Renal pelvis (tissue), 12 donors: ENCODE measurements around the gene ZNF160. TPM values are rescaled to one million over a fixed set of nuclear protein-coding genes. Genes with fewer than 3 reads are reported as not detected.
A peak's percentile ranks its signal among the peaks of the same experiment; 100 is the strongest.
"Not testable (repeated sequence)": the region's sequence is repeated elsewhere in the genome, so short reads cannot be mapped to it uniquely, and the experiment has no call there.

Experiments used
- DNase-seq: peaks from one replicate; pipeline ENCODE4 v3.0.0-alpha.2; 2013
- long read RNA-seq, 16 experiments: transcript quantifications; one replicate each; lab custom pipeline, GENCODE V29; 2026
- polyA plus RNA-seq, 3 donors: library from polyadenylated mRNA; unstranded; fragments of 120-200 nt; gene quantifications; one replicate each; pipeline ENCODE4 v1.2.1, GENCODE V29; 2013; ENCODE audit not compliant: insufficient read length in 3 of 3

ZNF160 gene
- 10 to 100 TPM; 32.7 to 90.1 (median 64.5) TPM for polyA plus RNA-seq
- long read RNA-seq, donor 1, full-length matches to known transcripts: 10 of 10 reads
- long read RNA-seq, donor 1, partial matches to known transcripts: 0 of 10 reads
- long read RNA-seq, donor 1, other reads (novel, unspliced or antisense): 0 of 10 reads
- long read RNA-seq, donor 2, full-length matches to known transcripts: 6 of 6 reads
- long read RNA-seq, donor 2, partial matches to known transcripts: 0 of 6 reads
- long read RNA-seq, donor 2, other reads (novel, unspliced or antisense): 0 of 6 reads
- long read RNA-seq, donor 3, full-length matches to known transcripts: 5 of 5 reads
- long read RNA-seq, donor 3, partial matches to known transcripts: 0 of 5 reads
- long read RNA-seq, donor 3, other reads (novel, unspliced or antisense): 0 of 5 reads
- long read RNA-seq, donor 4, full-length matches to known transcripts: 4 of 4 reads
- long read RNA-seq, donor 4, partial matches to known transcripts: 0 of 4 reads
- long read RNA-seq, donor 4, other reads (novel, unspliced or antisense): 0 of 4 reads
- long read RNA-seq, donor 5, full-length matches to known transcripts: 5 of 5 reads
- long read RNA-seq, donor 5, partial matches to known transcripts: 0 of 5 reads
- long read RNA-seq, donor 5, other reads (novel, unspliced or antisense): 0 of 5 reads
- long read RNA-seq, donor 6, full-length matches to known transcripts: 31 of 31 reads
- long read RNA-seq, donor 6, partial matches to known transcripts: 0 of 31 reads
- long read RNA-seq, donor 6, other reads (novel, unspliced or antisense): 0 of 31 reads
- long read RNA-seq, donor 7, full-length matches to known transcripts: 13 of 13 reads
- long read RNA-seq, donor 7, partial matches to known transcripts: 0 of 13 reads
- long read RNA-seq, donor 7, other reads (novel, unspliced or antisense): 0 of 13 reads
- long read RNA-seq, donor 8, full-length matches to known transcripts: 3 of 3 reads
- long read RNA-seq, donor 8, partial matches to known transcripts: 0 of 3 reads
- long read RNA-seq, donor 8, other reads (novel, unspliced or antisense): 0 of 3 reads
- long read RNA-seq, donor 9, full-length matches to known transcripts: 5 of 11 reads
- long read RNA-seq, donor 9, partial matches to known transcripts: 6 of 11 reads
- long read RNA-seq, donor 9, other reads (novel, unspliced or antisense): 0 of 11 reads
- long read RNA-seq, donor 10, full-length matches to known transcripts: 9 of 9 reads
- long read RNA-seq, donor 10, partial matches to known transcripts: 0 of 9 reads
- long read RNA-seq, donor 10, other reads (novel, unspliced or antisense): 0 of 9 reads
- long read RNA-seq, donor 11, full-length matches to known transcripts: 2 of 2 reads
- long read RNA-seq, donor 11, partial matches to known transcripts: 0 of 2 reads
- long read RNA-seq, donor 11, other reads (novel, unspliced or antisense): 0 of 2 reads
- long read RNA-seq, donor 12, full-length matches to known transcripts: 32 of 32 reads
- long read RNA-seq, donor 12, partial matches to known transcripts: 0 of 32 reads
- long read RNA-seq, donor 12, other reads (novel, unspliced or antisense): 0 of 32 reads
- long read RNA-seq, donor 13, full-length matches to known transcripts: 10 of 10 reads
- long read RNA-seq, donor 13, partial matches to known transcripts: 0 of 10 reads
- long read RNA-seq, donor 13, other reads (novel, unspliced or antisense): 0 of 10 reads
- long read RNA-seq, donor 14, full-length matches to known transcripts: 13 of 13 reads
- long read RNA-seq, donor 14, partial matches to known transcripts: 0 of 13 reads
- long read RNA-seq, donor 14, other reads (novel, unspliced or antisense): 0 of 13 reads
- long read RNA-seq, donor 15, full-length matches to known transcripts: 16 of 16 reads
- long read RNA-seq, donor 15, partial matches to known transcripts: 0 of 16 reads
- long read RNA-seq, donor 15, other reads (novel, unspliced or antisense): 0 of 16 reads
- long read RNA-seq, donor 16, full-length matches to known transcripts: 5 of 5 reads
- long read RNA-seq, donor 16, partial matches to known transcripts: 0 of 5 reads
- long read RNA-seq, donor 16, other reads (novel, unspliced or antisense): 0 of 5 reads

GRCh38 chr19:53103234-53104203 is at the start of gene ZNF160:
ZNF160 (minus strand) TSS chr19:53103422; CDS start chr19:53086276, 17,146 bp downstream.
- DNase-seq: peak; percentile 98

- DNase-seq: no peak
These were observed 44.4 kb upstream of the ZNF160 start for GRCh38 chr19:53147645-53148044.

- no peak for DNase-seq
These were observed 37.1 kb upstream of the ZNF160 start for GRCh38 chr19:53140351-53140750.

GRCh38 chr19:53136432-53136831 is 33.2 kb upstream of the ZNF160 start:
- DNase-seq: no peak

- peak; percentile 89 for DNase-seq
These were observed 29.1 kb upstream of the ZNF160 start, which contains the start of gene ZNF415 for GRCh38 chr19:53132141-53132991. ZNF415 (minus strand) TSS chr19:53132910; CDS start chr19:53122676, 10,234 bp downstream.

DNA sequence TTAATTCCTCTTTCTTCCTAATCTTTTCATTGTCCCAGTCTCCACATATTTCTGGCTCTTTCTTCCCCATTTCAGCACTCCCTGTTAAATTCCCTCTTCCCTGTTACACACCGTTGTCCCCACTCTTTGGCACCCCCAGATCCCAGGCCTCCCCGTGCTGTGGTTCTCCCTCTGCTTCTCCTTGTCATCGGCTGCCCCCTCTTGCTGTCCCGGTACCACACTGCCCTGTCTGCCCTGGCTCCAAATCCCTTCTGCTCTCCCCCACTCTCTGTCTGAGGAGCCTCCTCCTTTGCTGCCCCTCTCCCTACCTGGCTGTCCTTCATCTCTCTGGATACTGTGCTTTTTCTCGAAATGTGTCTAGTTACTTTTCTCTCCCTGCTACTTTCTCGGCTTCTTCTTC is 28.5 kb upstream of the ZNF160 start:
- DNase-seq: no peak

GRCh38 chr19:53131085-53131590 is 27.9 kb upstream of the ZNF160 start:
- DNase-seq: no peak

- DNase-seq: no peak
These were observed 27.3 kb upstream of the ZNF160 start for GRCh38 chr19:53130506-53130905.

GRCh38 chr19:53126733-53127526 is 23.7 kb upstream of the ZNF160 start:
- DNase-seq: not testable (repeated sequence)

DNA sequence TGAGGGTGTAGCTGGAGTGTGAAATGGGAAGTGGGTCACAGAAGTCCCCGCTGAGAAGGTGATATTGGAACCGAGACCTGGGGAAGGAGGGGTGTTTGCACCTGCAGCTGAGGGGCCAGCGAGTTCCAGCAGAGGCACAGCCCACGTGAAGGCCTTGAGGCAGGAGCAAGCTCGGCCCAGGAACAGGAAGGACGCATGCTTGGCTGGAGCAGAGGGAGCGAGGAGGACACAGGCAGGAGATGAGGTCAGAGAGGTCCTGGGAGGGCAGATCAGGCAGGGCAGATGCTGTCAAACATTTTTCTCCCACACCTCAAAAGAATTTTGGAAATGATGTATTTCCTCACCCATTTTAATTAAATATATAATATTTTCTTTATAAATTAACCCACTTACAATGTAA is 20.2 kb upstream of the ZNF160 start:
- no peak for DNase-seq

DNA sequence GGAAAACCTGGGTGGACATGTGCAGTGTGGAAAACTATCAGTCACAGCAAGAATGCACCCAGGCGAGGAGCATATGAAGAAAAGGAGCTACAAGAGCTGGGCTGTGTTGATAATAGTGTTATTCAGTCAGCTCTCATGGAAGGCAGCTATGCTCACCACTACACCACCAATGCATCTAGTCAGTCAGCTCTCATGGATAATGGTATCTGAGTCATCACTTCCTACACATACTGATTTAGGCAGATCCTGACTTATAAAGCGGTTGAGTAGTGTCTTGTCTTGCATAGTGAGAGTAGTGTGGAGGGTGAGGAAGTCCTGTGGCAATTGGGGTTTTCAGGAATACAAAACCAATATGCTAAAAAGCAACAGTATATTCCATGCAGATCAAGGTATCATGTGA is 9.1 kb upstream of the ZNF160 start:
- DNase-seq: no peak

DNA sequence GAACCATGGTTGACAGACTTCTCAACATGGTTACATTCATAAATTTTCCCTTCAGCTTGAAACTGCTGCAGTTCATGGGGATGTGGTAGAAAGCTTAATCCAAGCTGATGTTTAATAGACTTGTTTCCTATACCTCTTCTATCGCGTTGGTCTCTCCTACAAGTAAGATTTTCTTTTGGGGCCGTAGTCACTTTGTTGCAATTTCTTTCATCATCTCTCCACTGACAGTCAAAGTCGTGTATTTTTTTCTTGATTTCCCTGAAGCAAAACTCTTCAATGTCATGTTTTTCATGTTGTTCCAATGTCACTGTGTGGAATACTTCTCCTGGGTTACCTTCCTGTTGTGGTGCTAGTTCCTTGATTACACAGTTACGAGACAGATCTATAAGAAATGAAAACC is 6.3 kb upstream of the ZNF160 start:
- DNase-seq: no peak

DNA sequence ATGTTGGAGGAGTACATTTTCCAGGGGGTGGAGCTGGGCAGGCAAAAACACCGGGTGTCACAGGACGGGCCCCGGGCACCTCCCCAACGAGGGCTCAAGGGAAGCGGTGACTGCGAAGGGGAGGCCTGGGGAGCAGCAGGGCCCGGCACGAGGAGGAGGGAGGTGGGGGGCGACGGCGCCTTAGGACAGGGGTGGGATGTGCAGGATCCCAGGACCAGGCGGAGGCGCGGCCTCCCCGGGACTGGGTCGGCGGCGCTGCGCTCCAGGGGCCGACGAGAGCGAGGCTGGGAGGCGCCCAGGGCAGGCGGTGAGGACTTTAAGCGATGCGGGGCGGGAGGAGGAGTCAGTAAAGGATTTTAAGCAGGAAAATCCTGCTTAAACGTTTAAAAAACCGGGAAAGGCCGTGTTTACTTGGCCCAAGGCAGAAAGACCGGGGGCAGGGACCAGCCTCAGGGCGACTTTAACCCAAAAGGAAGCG is 427 bp downstream of the ZNF160 start:
- DNase-seq: peak; percentile 33

GRCh38 chr19:53102206-53102755 is 941 bp downstream of the ZNF160 start:
- DNase-seq: peak; percentile 4

DNA sequence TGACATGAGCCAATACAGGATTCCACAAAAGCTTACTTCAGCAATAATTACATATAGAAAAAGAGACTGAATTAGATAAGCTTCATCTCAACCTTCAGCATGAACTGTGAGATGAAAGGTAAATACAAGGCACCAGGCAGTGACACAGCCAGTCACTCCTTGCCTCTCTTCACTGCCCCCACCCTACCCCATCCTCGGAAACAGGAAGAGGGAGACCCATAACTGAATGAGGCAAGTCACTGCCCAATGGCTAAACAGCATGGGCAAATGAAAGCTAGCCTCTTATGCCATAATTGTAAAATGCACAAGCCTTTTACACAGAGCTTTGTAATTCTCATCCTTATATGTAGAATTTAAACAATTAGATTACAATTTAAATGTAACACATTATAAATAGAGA is 1.7 kb downstream of the ZNF160 start:
- DNase-seq: no peak

DNA sequence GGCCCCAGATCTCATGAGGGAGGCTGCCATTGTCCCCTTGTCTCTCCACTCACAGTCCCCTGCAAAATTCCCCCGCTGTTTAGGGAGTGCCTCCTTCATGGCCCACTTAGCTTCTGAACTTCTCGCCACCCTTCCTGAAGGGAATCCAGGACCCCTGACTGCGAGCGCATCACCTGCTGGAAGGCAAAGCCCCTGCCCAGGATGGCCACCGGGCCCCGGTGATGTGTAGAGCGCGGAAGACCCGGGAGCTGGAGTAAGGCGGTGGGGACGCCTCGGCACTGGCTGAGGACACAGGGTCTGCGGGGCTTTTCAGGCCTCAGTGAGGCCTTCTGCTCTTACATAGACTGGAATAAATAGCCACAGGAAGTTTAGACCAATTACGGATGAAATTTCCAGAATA is 4.7 kb downstream of the ZNF160 start:
- DNase-seq: not testable (repeated sequence)
